ENCODE data around the gene RNASE13.

GRCh38 chr14:21078726-21079125, 44.1 kb upstream of the RNASE13 start:
- TF ChIP-seq, protein P1, sequence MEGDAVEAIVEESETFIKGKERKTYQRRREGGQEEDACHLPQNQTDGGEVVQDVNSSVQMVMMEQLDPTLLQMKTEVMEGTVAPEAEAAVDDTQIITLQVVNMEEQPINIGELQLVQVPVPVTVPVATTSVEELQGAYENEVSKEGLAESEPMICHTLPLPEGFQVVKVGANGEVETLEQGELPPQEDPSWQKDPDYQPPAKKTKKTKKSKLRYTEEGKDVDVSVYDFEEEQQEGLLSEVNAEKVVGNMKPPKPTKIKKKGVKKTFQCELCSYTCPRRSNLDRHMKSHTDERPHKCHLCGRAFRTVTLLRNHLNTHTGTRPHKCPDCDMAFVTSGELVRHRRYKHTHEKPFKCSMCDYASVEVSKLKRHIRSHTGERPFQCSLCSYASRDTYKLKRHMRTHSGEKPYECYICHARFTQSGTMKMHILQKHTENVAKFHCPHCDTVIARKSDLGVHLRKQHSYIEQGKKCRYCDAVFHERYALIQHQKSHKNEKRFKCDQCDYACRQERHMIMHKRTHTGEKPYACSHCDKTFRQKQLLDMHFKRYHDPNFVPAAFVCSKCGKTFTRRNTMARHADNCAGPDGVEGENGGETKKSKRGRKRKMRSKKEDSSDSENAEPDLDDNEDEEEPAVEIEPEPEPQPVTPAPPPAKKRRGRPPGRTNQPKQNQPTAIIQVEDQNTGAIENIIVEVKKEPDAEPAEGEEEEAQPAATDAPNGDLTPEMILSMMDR (IDR thresholded peaks at IDR 0.05): no peak
- no peak for TF ChIP-seq POLR2A (IDR thresholded peaks at IDR 0.05)
